Spinal cord (tissue), 10 donors: ENCODE data around the gene CACNA2D2. TPM values are rescaled to one million over a fixed set of nuclear protein-coding genes. Genes with fewer than 3 reads are reported as not detected.

Experiments
- DNase-seq, 6 donors: peaks; one replicate each; pipeline versions ENCODE4 v3.0.0 to v3.0.0-alpha.2; 2013 to 2015; ENCODE audit warnings: low spot score in 6 of 6, low read depth in 4 of 6
- H3K27ac ChIP-seq: one replicate; pipeline ENCODE4 v1.5.1; 2013; ENCODE audit warnings: low read depth, low read length, control low read depth
- H3K27me3 ChIP-seq: one replicate; pipeline ENCODE4 v1.6.1; 2013; ENCODE audit warnings: low read length; ENCODE audit not compliant: control insufficient read depth, insufficient read depth
- H3K36me3 ChIP-seq: one replicate; pipeline ENCODE4 v1.6.1; 2013; ENCODE audit warnings: low read length; ENCODE audit not compliant: control insufficient read depth, insufficient read depth
- H3K4me1 ChIP-seq: one replicate; pipeline ENCODE4 v1.6.1; 2013; ENCODE audit warnings: low read length; ENCODE audit not compliant: control insufficient read depth, insufficient read depth
- H3K4me3 ChIP-seq: one replicate; pipeline ENCODE4 v1.5.1; 2013; ENCODE audit warnings: low read depth, low read length, control low read depth
- H3K9me3 ChIP-seq: one replicate; pipeline ENCODE4 v1.6.1; 2013; ENCODE audit warnings: low read length; ENCODE audit not compliant: control insufficient read depth, insufficient read depth
- WGBS: methylation state at CpG from one replicate; pipeline ENCODE4 v1.1.5; 2013; ENCODE audit warnings: missing lambda C conversion rate; ENCODE audit not compliant: insufficient coverage; 5-methylcytosine and 5-hydroxymethylcytosine counted together
- polyA plus RNA-seq, 2 donors: library from polyadenylated mRNA; unstranded; fragments of 120-200 nt; gene quantifications; one replicate each; pipeline ENCODE4 v1.2.1, GENCODE V29; 2013; ENCODE audit not compliant: insufficient read length in 2 of 2
- total RNA-seq, 2 donors: library from RNA; depleted of rRNA in 1 of 2; stranded (reverse); fragments of 120-200 nt in 1 of 2; fragments of >200 nt in 1 of 2; gene quantifications; one replicate each; pipeline versions ENCODE4 v1.2.3 to v1.2.4, GENCODE V29; 2013 to 2014
- donor health status: healthy.

CACNA2D2 gene
- total and polyA plus RNA-seq, 4 donors = 11.6 to 59.2 (median 38.3) TPM

GRCh38 chr3:50357481-50357880, 146.0 kb downstream of the CACNA2D2 start:
- Histone ChIP-seq H3K4me3 (peak overlapping the region; percentile 91), H3K4me1 (peaks cover 48% of the 10 kb centered on the region), H3K9me3 (no peaks in the 10 kb centered on the region), H3K27ac (no peak overlapping the region), H3K27me3 (no peaks in the 10 kb centered on the region), H3K36me3 (peaks cover 56% of the 10 kb centered on the region)
- DNase-seq = no peak
- 100% methylated on average over 1 of the region's 1 CpG for WGBS

DNA sequence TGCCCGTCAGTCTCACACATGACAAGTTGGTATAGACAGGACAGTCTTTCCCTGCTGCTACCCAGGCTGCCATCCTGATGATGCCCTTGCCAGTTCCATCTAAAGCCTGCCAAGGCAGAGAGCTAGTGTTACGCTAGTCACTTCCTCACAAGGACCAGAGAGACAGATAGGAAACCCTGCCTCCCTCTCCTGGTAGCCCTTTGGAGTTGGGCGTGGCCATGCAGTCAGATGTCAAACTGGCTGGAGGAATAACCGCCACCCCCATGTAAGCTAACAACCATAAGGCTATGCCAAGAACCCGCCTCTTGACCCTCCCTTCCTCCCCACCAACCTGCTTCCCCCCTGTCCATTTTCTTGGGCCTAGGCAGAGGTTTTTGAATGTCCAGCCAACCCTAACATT, 146.9 kb downstream of the CACNA2D2 start:
- H3K9me3 ChIP-seq = no peaks in the 10 kb centered on the region
- no peak overlapping the region for H3K27ac ChIP-seq
- H3K4me3 ChIP-seq = peak overlapping the region; percentile 10
- no peaks in the 10 kb centered on the region for H3K27me3 ChIP-seq
- 75% methylated on average over 5 of the region's 5 CpGs for WGBS
- H3K36me3 ChIP-seq = peaks cover 61% of the 10 kb centered on the region
- DNase-seq = peak in 1 of 6 donors; percentile 28
- H3K4me1 ChIP-seq = peaks cover 52% of the 10 kb centered on the region

GRCh38 chr3:50355829-50356552, 147.4 kb downstream of the CACNA2D2 start:
- no peaks in the 10 kb centered on the region for H3K9me3 ChIP-seq
- H3K27me3 ChIP-seq = no peaks in the 10 kb centered on the region
- peaks cover 58% of the 10 kb centered on the region for H3K4me1 ChIP-seq
- peaks cover 65% of the 10 kb centered on the region for H3K36me3 ChIP-seq
- 60% methylated on average over 4 of the region's 5 CpGs for WGBS
- H3K4me3 ChIP-seq = no peak overlapping the region
- DNase-seq = no peak
- H3K27ac ChIP-seq = no peak overlapping the region

DNA sequence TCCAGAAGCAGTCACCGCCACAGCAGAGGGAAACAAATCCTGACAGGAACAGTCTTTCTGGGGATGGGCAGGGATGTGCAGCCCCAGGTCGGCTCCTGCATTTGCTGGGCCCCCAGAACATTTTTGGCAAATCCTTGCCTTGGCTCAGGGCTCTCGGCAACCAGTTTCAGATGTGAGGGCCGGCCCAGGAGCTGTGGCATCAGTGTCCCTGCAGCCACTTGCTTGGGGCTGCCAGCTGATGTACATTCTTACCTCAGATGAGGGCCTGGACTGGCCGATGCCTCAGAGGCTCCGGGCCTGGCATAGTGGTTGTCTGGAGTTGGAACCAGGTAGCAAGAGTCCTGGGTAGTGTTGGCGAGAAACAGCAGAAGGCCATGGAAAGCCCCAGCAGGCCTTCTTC, 148.6 kb downstream of the CACNA2D2 start:
- Histone ChIP-seq H3K4me1 (peaks cover 63% of the 10 kb centered on the region), H3K36me3 (peaks cover 65% of the 10 kb centered on the region), H3K4me3 (no peak overlapping the region), H3K27me3 (no peaks in the 10 kb centered on the region), H3K27ac (no peak overlapping the region), H3K9me3 (no peaks in the 10 kb centered on the region)
- 89% methylated on average over 7 of the region's 7 CpGs for WGBS
- no peak for DNase-seq

DNA sequence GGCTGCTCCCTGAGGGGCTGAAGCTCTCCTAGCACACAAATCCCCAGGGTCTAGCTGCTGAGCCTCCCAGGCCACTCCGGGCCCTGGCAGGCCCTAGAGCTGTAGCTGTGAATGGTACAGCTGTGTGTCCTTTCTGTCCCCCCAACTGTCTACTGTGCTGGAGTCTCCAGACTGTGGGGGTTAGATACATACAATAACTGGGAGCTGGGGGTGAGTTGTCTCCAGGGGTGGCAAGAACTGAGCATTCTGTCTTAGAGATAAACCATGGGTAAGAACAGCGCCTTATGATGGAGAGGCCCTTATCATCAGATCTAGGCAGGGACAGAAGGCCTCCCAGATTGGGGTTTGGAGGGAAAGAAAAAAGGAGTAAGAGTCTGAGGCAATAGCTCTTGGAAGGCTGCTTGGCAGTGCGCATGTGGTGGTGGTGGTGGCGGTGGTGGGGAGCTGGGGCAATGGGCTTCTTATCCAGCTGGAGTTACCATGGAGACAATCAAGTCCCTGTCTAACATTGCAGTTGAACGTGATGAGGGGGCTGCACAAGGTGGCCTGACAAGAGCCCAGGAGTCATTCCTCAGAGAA, 149.2 kb downstream of the CACNA2D2 start:
- DNase-seq = no peak
- H3K27me3 ChIP-seq = no peaks in the 10 kb centered on the region
- H3K4me3 ChIP-seq = no peak overlapping the region
- H3K36me3 ChIP-seq = peaks cover 69% of the 10 kb centered on the region
- peaks cover 66% of the 10 kb centered on the region for H3K4me1 ChIP-seq
- WGBS = 67% methylated on average over 4 of the region's 5 CpGs
- H3K27ac ChIP-seq = no peak overlapping the region
- H3K9me3 ChIP-seq = no peaks in the 10 kb centered on the region

DNA sequence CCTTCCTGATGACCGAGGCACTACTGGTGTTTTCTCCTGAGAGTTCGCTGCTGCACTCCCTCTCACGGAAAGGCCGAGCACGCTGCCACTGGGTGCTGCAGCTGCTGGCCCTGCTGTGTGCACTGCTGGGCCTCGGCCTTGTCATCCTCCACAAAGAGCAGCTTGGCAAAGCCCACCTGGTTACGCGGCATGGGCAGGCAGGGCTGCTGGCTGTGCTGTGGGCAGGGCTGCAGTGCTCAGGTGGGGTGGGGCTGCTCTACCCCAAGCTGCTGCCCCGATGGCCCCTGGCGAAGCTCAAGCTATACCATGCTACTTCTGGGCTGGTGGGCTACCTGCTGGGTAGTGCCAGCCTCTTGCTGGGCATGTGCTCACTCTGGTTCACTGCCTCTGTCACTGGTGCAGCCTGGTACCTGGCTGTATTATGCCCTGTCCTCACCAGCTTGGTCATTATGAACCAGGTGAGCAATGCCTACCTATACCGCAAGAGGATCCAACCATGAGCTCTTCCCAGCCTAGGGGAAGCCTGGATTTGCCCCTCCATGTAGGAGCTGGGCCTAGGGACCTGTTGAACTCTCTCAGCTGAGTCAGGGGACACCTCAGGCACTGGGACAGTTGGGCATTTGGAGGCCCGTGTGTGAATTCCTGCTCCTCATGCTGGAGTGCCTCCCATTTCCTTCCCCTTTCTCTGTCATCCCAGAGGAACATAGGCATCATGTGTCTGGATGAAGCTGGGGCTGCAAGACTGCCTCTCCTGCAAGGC, 150.0 kb downstream of the CACNA2D2 start:
- Histone ChIP-seq H3K36me3 (peaks cover 73% of the 10 kb centered on the region), H3K9me3 (no peaks in the 10 kb centered on the region), H3K27ac (no peak overlapping the region), H3K27me3 (no peaks in the 10 kb centered on the region), H3K4me3 (no peak overlapping the region), H3K4me1 (peaks cover 67% of the 10 kb centered on the region)
- no peak for DNase-seq
- WGBS = 90% methylated on average over 11 of the region's 12 CpGs

- H3K4me1 ChIP-seq = peaks cover 66% of the 10 kb centered on the region
- peaks cover 74% of the 10 kb centered on the region for H3K36me3 ChIP-seq
- DNase-seq = no peak
- no peaks in the 10 kb centered on the region for H3K9me3 ChIP-seq
- H3K27ac ChIP-seq = no peak overlapping the region
- no CpG with 5 or more reads among the region's 2 CpGs for WGBS
- H3K4me3 ChIP-seq = no peak overlapping the region
- no peaks in the 10 kb centered on the region for H3K27me3 ChIP-seq
These were observed 150.7 kb downstream of the CACNA2D2 start for GRCh38 chr3:50352781-50353180.

DNA sequence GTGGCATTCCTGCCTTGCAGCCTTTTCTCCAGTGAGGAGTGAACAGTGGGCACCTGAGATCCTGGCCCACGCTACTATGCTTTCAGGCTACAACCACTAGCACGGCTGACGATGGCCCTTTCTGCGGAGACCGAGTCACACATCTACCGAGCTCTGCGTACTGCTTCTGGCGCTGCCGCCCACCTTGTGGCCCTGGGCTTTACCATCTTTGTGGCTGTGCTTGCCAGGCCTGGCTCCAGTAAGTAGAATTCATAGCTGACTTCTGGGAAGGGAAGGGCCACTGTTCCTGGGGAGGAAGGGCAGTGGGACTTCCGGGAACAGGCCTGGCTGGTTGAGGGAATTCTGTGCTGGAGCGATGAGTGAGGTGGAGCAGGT, 152.1 kb downstream of the CACNA2D2 start:
- peaks cover 61% of the 10 kb centered on the region for H3K4me1 ChIP-seq
- H3K36me3 ChIP-seq = peaks cover 65% of the 10 kb centered on the region
- H3K9me3 ChIP-seq = no peaks in the 10 kb centered on the region
- 53% methylated on average over 10 of the region's 11 CpGs for WGBS
- DNase-seq = no peak
- H3K27me3 ChIP-seq = no peaks in the 10 kb centered on the region
- H3K4me3 ChIP-seq = peak overlapping the region; percentile 91
- H3K27ac ChIP-seq = peak overlapping the region; percentile 95

GRCh38 chr3:50350527-50351322, 152.7 kb downstream of the CACNA2D2 start, which contains the start of the genes CYB561D2 and NPRL2:
TSS of gene CYB561D2 (plus strand) at chr3:50350862. CDS start at chr3:50351434, 572 bp downstream.
TSS of gene NPRL2 (minus strand) at chr3:50350775. CDS start at chr3:50350652, 123 bp downstream.
- under 1% methylated on average over 64 of the region's 64 CpGs for WGBS
- Histone ChIP-seq H3K27me3 (no peaks in the 10 kb centered on the region), H3K36me3 (peaks cover 61% of the 10 kb centered on the region), H3K9me3 (no peaks in the 10 kb centered on the region), H3K4me1 (peaks cover 60% of the 10 kb centered on the region), H3K4me3 (peak within 1 kb of the TSS; percentile 91), H3K27ac (peak within 1 kb of the TSS; percentile 95)
- DNase-seq = peak; percentile 89 to 98 (median 93)
